ENCODE data around the gene SF3B6.
A peak's percentile ranks its signal among the peaks of the same experiment; 100 is the strongest.
"Not testable (repeated sequence)": the region's sequence is repeated elsewhere in the genome, so short reads cannot be mapped to it uniquely, and the experiment has no call there.

The SF3B6 gene

DNA sequence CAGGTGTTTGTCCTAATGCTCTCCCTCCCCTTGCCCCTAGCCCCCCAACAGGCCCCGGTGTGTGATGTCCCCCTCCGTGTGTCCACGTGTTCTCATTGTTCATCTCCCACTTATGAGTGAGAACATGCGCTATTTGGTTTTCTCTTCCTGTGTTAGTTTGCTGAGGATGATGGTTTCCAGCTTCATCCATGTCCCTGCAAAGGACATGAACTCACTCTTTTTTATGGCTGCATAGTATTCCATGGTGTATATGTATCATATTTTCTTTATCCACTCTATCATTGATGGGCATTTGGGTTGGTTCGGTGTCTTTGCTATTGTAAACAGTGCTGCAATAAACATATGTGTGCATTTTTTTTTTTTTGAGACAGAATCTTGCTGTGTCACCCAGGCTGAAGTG lies 17.1 kb upstream of the SF3B6 start:
- DNase-seq = not testable (repeated sequence)

DNA sequence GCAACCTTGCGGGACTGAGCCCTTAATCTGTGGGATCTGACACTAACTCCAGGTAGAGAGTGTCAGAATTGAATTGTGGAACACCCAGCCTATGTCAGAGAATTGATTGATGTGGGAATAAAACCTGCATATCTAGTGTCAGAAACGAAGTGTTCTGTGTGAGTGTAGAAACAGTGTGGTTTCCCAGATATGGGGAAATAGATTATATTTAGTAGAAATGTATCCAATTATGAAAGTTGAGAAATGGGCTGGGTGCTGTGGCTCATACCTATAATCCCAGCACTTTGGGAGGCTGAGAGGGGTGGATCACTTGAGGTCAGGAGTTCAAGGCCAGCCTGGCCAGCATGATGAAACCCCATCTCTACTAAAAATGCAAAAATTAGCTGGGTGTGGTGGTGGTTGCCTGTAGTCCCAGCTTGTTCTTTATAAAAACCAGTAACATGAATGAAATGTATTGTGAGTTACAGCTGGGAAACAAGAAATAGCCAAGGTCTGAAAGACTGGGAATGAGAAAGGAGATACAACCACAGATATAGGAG lies 12.8 kb upstream of the SF3B6 start:
- no peak for DNase-seq

DNA sequence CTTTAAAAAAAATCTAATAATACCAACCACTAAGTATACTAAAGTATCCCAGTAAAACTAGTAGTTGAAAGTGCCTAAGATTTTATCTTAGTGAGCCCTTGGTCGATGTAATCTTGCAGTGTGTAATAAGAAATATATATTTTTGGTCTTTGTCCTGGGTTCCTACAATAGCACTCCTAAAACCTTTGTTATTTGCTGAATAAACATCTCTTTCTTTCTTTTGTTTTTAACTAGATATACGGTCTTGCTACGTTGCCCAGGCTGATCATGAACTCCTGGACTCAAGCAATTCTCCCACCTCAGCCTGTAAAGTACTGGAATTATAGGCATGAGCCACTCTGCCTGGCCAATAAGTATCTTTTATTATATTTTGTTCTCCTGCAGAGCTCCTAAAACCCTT lies 10.9 kb upstream of the SF3B6 start:
- no peak for DNase-seq

- DNase-seq = no peak
Measured at GRCh38 chr2:24086241-24086640, 10.1 kb upstream of the SF3B6 start.

DNA sequence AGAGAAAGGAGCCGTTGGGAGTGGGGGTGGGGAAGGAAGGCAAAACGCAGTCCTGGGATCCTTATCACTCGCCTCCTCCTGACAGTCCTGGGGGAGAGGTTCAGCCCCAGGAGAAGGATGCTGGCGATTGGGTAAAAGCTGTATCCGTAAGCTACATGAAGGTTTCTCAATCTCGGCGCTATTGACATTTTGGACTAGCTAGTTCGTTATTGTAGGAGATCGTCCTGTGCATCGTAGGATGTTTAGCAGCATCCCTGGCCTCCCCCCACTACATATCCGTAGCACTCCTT lies 9.0 kb upstream of the SF3B6 start:
- no peak for DNase-seq

- DNase-seq = peak; percentile 93 to 97 (median 96)
Measured at GRCh38 chr2:24084386-24085199, 8.5 kb upstream of the SF3B6 start, which contains the start of gene TP53I3. Gene TP53I3, minus strand, starts transcription at chr2:24084834. Its CDS starts 508 bp downstream, at chr2:24084326.

GRCh38 chr2:24083567-24084385 lies 7.7 kb upstream of the SF3B6 start:
- peak; percentile 78 to 90 (median 88) for DNase-seq

GRCh38 chr2:24082787-24083566 lies 6.9 kb upstream of the SF3B6 start:
- DNase-seq = no peak

- DNase-seq = no peak
Measured at GRCh38 chr2:24080701-24081100, 4.6 kb upstream of the SF3B6 start.

- peak in 1 of 4 experiments; percentile 6 for DNase-seq
Measured at GRCh38 chr2:24077879-24078278, 1.8 kb upstream of the SF3B6 start.

DNA sequence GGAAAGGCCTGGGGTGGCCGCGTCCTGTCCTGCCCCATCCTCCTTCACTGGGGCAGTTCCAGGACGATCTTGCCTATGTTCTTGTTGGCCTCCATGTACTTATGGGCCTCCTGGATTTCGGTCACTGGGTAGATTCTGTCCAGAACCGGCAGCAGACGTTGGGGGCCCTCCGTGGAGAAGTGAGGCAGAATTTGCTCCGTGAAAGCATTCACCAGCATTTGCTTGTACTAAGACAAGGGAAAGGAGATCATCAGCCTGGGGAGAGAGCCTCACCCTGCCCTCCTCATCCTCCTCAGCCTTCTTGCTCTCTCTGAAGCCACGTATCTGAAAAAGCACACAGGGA lies 1.4 kb upstream of the SF3B6 start:
- DNase-seq = no peak

DNA sequence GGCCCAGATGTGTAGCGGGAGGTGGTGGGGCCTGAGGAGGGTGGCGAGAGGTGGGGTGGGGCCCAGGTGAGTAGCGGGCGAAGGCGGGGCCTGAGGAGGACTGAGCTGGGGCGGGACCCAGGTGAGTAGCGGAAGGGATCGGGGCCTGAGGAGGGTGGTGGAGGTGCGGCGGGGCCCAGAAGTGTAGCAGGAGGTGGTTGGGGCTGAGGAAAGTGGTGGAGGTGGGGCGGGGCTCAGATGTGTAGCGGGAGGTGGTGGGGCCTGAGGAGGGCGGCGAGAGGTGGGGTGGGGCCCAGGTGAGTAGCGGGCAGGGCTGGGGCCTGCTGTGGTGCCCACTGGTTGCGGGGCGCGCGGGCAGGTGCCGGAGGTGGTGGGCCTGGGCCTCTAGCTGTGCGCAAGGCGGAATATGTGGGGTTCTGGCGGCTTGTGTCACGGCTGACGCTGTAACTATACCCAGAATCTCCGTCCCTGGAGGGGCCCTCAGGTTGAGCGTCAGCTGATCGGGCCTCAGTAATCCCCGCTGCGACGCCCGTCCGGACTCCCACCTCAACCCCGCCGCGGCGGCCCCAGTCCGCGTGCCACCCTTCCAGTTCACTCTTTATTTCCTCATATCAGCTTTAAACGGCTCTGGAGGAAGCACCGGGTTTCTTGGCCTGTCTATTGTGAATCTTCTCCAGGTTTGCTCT lies 866 bp upstream of the SF3B6 start:
- DNase-seq = peak; percentile 48 to 70 (median 57)

- no peak for DNase-seq
Measured at GRCh38 chr2:24075259-24075658, 867 bp downstream of the SF3B6 start.

DNA sequence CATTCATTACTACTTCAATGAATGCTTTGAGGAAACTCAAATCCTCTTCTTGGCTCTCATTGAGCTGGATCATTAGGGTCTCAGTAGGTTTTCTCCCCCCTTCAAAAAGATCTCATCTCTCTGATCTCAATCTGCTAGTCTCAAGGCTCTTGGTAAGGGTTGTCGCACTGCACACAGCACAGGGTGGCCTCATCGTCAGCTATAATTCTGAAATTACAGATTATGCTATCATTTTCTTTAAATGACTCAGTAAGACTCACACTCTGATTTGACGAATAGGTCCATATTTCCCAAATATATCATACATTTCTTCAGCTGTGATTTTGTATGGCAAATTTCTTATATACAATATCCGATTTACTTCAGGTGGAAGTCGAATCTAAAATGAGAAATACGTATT lies 2.3 kb downstream of the SF3B6 start:
- no peak for DNase-seq

DNA sequence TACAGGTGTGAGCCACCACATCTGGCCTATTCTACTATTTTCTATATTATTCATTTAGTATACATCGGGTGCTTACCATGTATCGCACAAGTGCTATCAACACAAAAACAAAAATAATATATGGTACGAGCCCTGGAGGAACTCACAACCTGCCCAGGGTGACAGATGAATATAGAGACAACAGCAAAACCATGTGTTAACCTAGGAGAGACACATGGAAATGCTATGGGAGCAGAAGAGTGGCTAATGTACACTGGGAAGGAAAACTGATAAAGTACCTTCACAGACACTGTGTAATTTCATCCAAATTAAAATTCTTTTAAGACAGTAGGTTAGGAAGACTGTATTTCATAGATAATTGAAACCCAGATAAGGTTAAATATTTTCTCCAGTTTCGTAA lies 3.9 kb downstream of the SF3B6 start:
- DNase-seq = no peak

GRCh38 chr2:24065341-24065740 lies 10.8 kb downstream of the SF3B6 start:
- no peak for DNase-seq

DNA sequence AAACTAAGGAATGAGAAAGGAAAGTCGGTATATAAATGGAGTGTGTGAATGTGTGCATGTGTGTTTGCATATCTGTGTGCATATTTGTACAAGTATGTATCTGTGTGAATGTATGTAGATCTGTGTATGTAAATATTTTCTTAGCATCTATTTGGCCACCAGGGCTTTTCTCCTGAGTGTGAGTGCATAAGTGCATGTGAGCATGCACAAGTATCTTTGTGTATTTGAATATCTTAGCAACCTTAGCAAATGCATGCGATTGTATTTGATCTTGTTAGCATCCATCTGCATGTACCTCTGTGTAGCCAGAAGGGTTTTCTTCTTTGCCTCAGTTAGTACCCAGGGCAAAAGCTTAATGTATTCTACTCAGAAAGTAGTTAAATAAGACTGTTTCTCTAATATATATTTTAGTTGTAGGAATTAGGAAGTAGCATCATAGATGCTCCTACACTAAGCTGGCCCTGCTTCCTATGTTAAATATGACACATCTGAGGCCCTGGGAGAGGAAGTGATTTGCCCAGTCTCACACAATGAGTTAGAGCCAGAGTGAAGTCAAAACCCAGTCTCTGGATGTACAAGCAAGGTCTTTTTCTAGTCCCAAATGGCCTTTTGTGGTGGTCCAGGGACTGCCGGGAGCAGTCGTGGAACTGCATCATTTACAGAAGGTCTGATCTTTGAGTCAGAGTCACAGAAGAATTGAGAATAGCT lies 17.4 kb downstream of the SF3B6 start:
- peak; percentile 30 to 57 (median 50) for DNase-seq

GRCh38 chr2:24055750-24056149 lies 20.4 kb downstream of the SF3B6 start:
- no peak for DNase-seq

DNA sequence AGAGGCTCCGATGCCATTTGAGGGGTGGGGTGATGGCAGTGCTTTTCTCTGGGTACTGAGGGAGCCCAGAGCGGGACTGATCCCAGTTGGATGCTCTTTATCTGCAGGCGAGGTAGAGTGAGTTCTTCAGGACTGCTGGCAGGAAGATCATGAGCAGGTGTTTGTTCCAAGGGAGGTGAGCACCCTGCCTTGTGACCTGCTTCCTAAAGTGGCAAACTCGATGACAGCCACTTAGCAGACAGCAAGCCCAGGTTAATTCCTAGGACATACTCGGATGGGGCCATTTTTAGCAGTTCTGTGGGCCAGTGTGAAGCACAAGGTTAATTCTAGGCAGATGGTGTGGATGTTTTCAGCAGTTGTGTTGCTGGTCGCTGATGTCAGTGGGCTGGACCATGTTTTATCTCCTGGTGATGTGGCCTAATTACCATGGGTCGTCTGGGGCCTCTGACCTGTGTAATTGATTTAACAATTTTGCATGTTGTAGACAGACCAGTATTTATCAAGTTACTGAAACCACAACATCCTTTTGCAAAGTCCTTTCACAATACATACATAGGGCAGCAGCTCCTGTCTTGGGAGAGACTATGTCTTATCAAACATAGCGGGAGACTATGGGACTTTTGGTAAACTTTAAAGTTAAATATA lies 21.6 kb downstream of the SF3B6 start:
- no peak for DNase-seq

DNA sequence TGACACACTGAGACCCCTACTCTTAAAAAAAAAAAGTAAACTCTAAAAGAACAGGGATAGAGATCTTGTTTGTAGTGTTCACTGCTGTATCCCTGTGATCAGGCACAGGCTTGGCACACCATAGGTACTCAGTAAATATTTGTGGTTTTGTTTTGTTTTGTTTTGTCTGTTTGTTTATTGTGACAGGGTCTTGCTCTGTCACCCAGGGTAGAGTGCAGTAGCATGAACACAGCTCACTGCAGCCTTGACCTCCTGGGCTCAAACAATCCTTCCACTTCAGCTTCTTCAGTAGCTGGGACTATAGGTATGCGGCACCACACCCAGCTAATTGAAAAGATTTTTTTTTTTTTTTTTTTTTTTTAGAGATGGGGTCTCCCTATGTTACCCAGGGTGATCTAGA lies 23.2 kb downstream of the SF3B6 start:
- no peak for DNase-seq

GRCh38 chr2:24051833-24052232 lies 24.3 kb downstream of the SF3B6 start:
- no peak for DNase-seq

All from suppressor macrophage (primary cell).